Measurements from ENCODE around the gene PDCL2.
"Not testable (repeated sequence)": the region's sequence is repeated elsewhere in the genome, so short reads cannot be mapped to it uniquely, and the experiment has no call there.

PDCL2 gene

GRCh38 chr4:55588160-55588559 is 3.9 kb downstream of the PDCL2 start:
- H3K4me2 ChIP-seq (ENCODE audit: low read length), result no peak overlapping the region
- H3K27me3 ChIP-seq (ENCODE audit: low read depth, low read length), result no peaks in the 10 kb centered on the region
- no peaks in the 10 kb centered on the region for H4K20me1 ChIP-seq (ENCODE audit: insufficient read depth, low read length)
- no peaks in the 10 kb centered on the region for H3K4me1 ChIP-seq (ENCODE audit: low read length)
- H3K27ac ChIP-seq (ENCODE audit: low read length), result no peak overlapping the region
- no peak overlapping the region for H3K4me3 ChIP-seq (ENCODE audit: low read length)
- TF ChIP-seq, protein P1, sequence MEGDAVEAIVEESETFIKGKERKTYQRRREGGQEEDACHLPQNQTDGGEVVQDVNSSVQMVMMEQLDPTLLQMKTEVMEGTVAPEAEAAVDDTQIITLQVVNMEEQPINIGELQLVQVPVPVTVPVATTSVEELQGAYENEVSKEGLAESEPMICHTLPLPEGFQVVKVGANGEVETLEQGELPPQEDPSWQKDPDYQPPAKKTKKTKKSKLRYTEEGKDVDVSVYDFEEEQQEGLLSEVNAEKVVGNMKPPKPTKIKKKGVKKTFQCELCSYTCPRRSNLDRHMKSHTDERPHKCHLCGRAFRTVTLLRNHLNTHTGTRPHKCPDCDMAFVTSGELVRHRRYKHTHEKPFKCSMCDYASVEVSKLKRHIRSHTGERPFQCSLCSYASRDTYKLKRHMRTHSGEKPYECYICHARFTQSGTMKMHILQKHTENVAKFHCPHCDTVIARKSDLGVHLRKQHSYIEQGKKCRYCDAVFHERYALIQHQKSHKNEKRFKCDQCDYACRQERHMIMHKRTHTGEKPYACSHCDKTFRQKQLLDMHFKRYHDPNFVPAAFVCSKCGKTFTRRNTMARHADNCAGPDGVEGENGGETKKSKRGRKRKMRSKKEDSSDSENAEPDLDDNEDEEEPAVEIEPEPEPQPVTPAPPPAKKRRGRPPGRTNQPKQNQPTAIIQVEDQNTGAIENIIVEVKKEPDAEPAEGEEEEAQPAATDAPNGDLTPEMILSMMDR (IDR thresholded peaks at IDR 0.05; ENCODE audit: low read depth, low read length), result no peak
- TF ChIP-seq EZH2phosphoT487 (IDR thresholded peaks at IDR 0.05; ENCODE audit: low read depth), result no peak
- H3K36me3 ChIP-seq (replicated peaks; ENCODE audit: low read depth, low read length), result no peaks in the 10 kb centered on the region
- H2AFZ ChIP-seq (ENCODE audit: low read depth, low read length), result no peak overlapping the region
- no peaks in the 10 kb centered on the region for H3K9me3 ChIP-seq (ENCODE audit: insufficient read depth, low read length)
- no peaks in the 10 kb centered on the region for H3K79me2 ChIP-seq (ENCODE audit: low read length)
- no peak overlapping the region for H3K9ac ChIP-seq (ENCODE audit: low read length)

GRCh38 chr4:55582773-55583172 is 9.3 kb downstream of the PDCL2 start:
- H3K4me3 ChIP-seq (ENCODE audit: low read length); H4K20me1 ChIP-seq (ENCODE audit: insufficient read depth, low read length); H3K9me3 ChIP-seq (ENCODE audit: insufficient read depth, low read length); H3K4me1 ChIP-seq (ENCODE audit: low read length); H3K4me2 ChIP-seq (ENCODE audit: low read length); H3K27ac ChIP-seq (ENCODE audit: low read length); H3K79me2 ChIP-seq (ENCODE audit: low read length); H3K36me3 ChIP-seq (replicated peaks; ENCODE audit: low read depth, low read length); H3K27me3 ChIP-seq (ENCODE audit: low read depth, low read length); H3K9ac ChIP-seq (ENCODE audit: low read length); H2AFZ ChIP-seq (ENCODE audit: low read depth, low read length): not testable (repeated sequence)

- H3K79me2 ChIP-seq (ENCODE audit: low read length), result no peaks in the 10 kb centered on the region
- H3K4me1 ChIP-seq (ENCODE audit: low read length), result no peaks in the 10 kb centered on the region
- H3K4me3 ChIP-seq (ENCODE audit: low read length), result no peak overlapping the region
- H2AFZ ChIP-seq (ENCODE audit: low read depth, low read length), result no peak overlapping the region
- peaks cover 14% of the 10 kb centered on the region; the same call in 1 of the 2 replicates for H3K9me3 ChIP-seq (ENCODE audit: insufficient read depth, low read length)
- H3K27ac ChIP-seq (ENCODE audit: low read length), result no peak overlapping the region
- no peaks in the 10 kb centered on the region for H3K36me3 ChIP-seq (replicated peaks; ENCODE audit: low read depth, low read length)
- no peak overlapping the region for H3K9ac ChIP-seq (ENCODE audit: low read length)
- H4K20me1 ChIP-seq (ENCODE audit: insufficient read depth, low read length), result no peaks in the 10 kb centered on the region
- no peaks in the 10 kb centered on the region for H3K27me3 ChIP-seq (ENCODE audit: low read depth, low read length)
- no peak overlapping the region for H3K4me2 ChIP-seq (ENCODE audit: low read length)
- TF ChIP-seq, protein P1 (IDR thresholded peaks at IDR 0.05; ENCODE audit: low read depth, low read length), result no peak
- TF ChIP-seq EZH2phosphoT487 (IDR thresholded peaks at IDR 0.05; ENCODE audit: low read depth), result no peak
Observed at GRCh38 chr4:55578341-55579010, 13.6 kb downstream of the PDCL2 start.

GRCh38 chr4:55575513-55575912 is 16.5 kb downstream of the PDCL2 start:
- Histone ChIP-seq H3K36me3 (replicated peaks; ENCODE audit: low read depth, low read length) (no peaks in the 10 kb centered on the region), H3K4me1 (ENCODE audit: low read length) (no peaks in the 10 kb centered on the region)
- TF ChIP-seq, protein P1 (IDR thresholded peaks at IDR 0.05; ENCODE audit: low read depth, low read length), result no peak
- TF ChIP-seq EZH2phosphoT487 (IDR thresholded peaks at IDR 0.05; ENCODE audit: low read depth), result no peak

More at GRCh38 chr4:55575513-55575912, 16.5 kb downstream of the PDCL2 start:
- Histone ChIP-seq H3K9ac (ENCODE audit: low read length) (no peak overlapping the region), H3K4me2 (ENCODE audit: low read length) (no peak overlapping the region), H4K20me1 (ENCODE audit: insufficient read depth, low read length) (no peaks in the 10 kb centered on the region), H3K27ac (ENCODE audit: low read length) (no peak overlapping the region), H2AFZ (ENCODE audit: low read depth, low read length) (no peak overlapping the region), H3K79me2 (ENCODE audit: low read length) (no peaks in the 10 kb centered on the region), H3K9me3 (ENCODE audit: insufficient read depth, low read length) (peaks cover 14% of the 10 kb centered on the region; the same call in 1 of the 2 replicates), H3K27me3 (ENCODE audit: low read depth, low read length) (no peaks in the 10 kb centered on the region), H3K4me3 (ENCODE audit: low read length) (no peak overlapping the region)
